GM12878 (cell line): ENCODE results near the gene STAT5B. TPM values are rescaled to one million over a fixed set of nuclear protein-coding genes. Genes with fewer than 3 reads are reported as not detected.

Source experiments
- ATAC-seq: fragments of 200-7000 bp; cut with Tn5 transposase; 3 replicates; pipeline ENCODE4 v1.9.1; 2020; ENCODE audit warnings: mild to moderate bottlenecking, moderate library complexity
- BruUV-seq: library from RNA; stranded (reverse); fragments of 400-500 nt; replicated peaks from 2 replicates; lab custom pipeline; 2021; lab: Mats Ljungman, UMichigan
- CTCF ChIA-PET: fragments of 300-600 bp; sonication (Branson Sonifier 250); formaldehyde crosslinking; extraction: SDS; loops from one replicate; lab custom pipeline; 2021; ENCODE audit warnings: inconsistent platforms; lab: Yijun Ruan, JAX
- POLR2A ChIA-PET: fragments of 350-600 bp; formaldehyde crosslinking; extraction: SDS; loops from one replicate; lab custom pipeline; 2021; ENCODE audit warnings: inconsistent platforms; lab: Charles Lee
- RAD21 ChIA-PET: fragments of 300-600 bp; sonication (Branson Sonifier 250); formaldehyde crosslinking; loops from one replicate; lab custom pipeline; 2023; ENCODE audit warnings: antibody characterized with exemption; ENCODE audit not compliant: unreplicated experiment; lab: Charles Lee
- SMC1A ChIA-PET: fragments of 300-600 bp; sonication (Branson Sonifier 250); formaldehyde crosslinking; loops from one replicate; lab custom pipeline; 2023; ENCODE audit not compliant: unreplicated experiment, uncharacterized antibody; lab: Charles Lee
- DNase-seq: peaks from one replicate; pipeline ENCODE4 v3.0.0-alpha.2; 2011; ENCODE audit warnings: low read depth, low spot score
- FAIRE-seq: peaks from 3 replicates; lab custom pipeline; 2011; peaks lifted over from hg19 to GRCh38; lab: Jason Lieb, UNC
- H2AFZ ChIP-seq: 2 replicates; pipeline ENCODE4 v1.6.0; 2011; ENCODE audit warnings: low read depth, low read length, control low read depth; ENCODE audit not compliant: control insufficient read depth
- H3K27ac ChIP-seq: 2 replicates; pipeline ENCODE4 v1.5.1; 2011; ENCODE audit warnings: control low read depth; ENCODE audit not compliant: control insufficient read depth, insufficient read depth
- H3K27me3 ChIP-seq, 2 experiments: replicated peaks in 1 of 2; 2 replicates each; pipeline versions ENCODE4 v1.6.0 to v1.6.1; 2011; ENCODE audit warnings: low read length in 1 of 2; ENCODE audit not compliant: control insufficient read depth in 2 of 2, insufficient read depth in 2 of 2
- H3K36me3 ChIP-seq, 2 experiments: 2 replicates each; pipeline ENCODE4 v1.5.1; 2011; ENCODE audit warnings: low read length in 1 of 2; ENCODE audit not compliant: control insufficient read depth in 2 of 2, insufficient read depth in 2 of 2
- H3K4me1 ChIP-seq: 2 replicates; pipeline ENCODE4 v1.6.1; 2011; ENCODE audit warnings: mild to moderate bottlenecking, low read length, moderate library complexity, mixed read lengths; ENCODE audit not compliant: control insufficient read depth, insufficient read depth
- H3K4me2 ChIP-seq: 2 replicates; pipeline ENCODE4 v1.6.0; 2011; ENCODE audit warnings: control low read depth; ENCODE audit not compliant: control insufficient read depth, insufficient read depth
- H3K4me3 ChIP-seq: fragments of 200-600 bp; sonication (generic); 2 replicates; pipeline ENCODE4 v1.5.1; 2016
- H3K79me2 ChIP-seq: 2 replicates; pipeline ENCODE4 v1.6.0; 2011; ENCODE audit warnings: low read length; ENCODE audit not compliant: control insufficient read depth, insufficient read depth
- H3K9ac ChIP-seq: 2 replicates; pipeline ENCODE4 v1.8.0; 2011; ENCODE audit warnings: low read length, control low read depth, mixed read lengths; ENCODE audit not compliant: control insufficient read depth, insufficient read depth
- H3K9me3 ChIP-seq: replicated peaks from 3 replicates; pipeline ENCODE4 v1.5.1; 2011; ENCODE audit warnings: mild to moderate bottlenecking, low read length; ENCODE audit not compliant: control insufficient read depth, insufficient read depth
- H4K20me1 ChIP-seq: 2 replicates; pipeline ENCODE4 v1.6.0; 2011; ENCODE audit not compliant: control insufficient read depth, insufficient read depth
- ASH2L ChIP-seq: fragments of 300-600, 200-600 bp; sonication (generic); IDR thresholded peaks from 2 replicates; pipeline ENCODE4 v1.6.1; 2017; ENCODE audit warnings: low read depth, mild to moderate bottlenecking, borderline replicate concordance
- HDAC2 ChIP-seq: fragments of 200-600 bp; sonication (generic); IDR thresholded peaks from 2 replicates; pipeline ENCODE4 v1.6.1; 2017
- RUNX3 ChIP-seq: IDR thresholded peaks from 2 replicates; pipeline ENCODE4 v1.6.1; 2012; ENCODE audit warnings: low read length, inconsistent platforms
- WGBS: methylation state at CpG from one replicate; pipeline ENCODE4 v1.1.6; 2016; ENCODE audit warnings: low lambda C conversion rate; ENCODE audit not compliant: insufficient replicate concordance, insufficient coverage; ENCODE audit errors: missing lambda C conversion rate; 5-methylcytosine and 5-hydroxymethylcytosine counted together
- in situ Hi-C: fragments of 300-500 bp; cut with MboI; formaldehyde crosslinking; loops from 9 replicates; pipeline ENCODE4 v1.14.3; 2018; ENCODE audit warnings: mixed read lengths
- intact Hi-C: fragments of 100-400 bp; cut with micrococcal nuclease; formaldehyde crosslinking; loops from one replicate; pipeline ENCODE4 v1.14.2; 2022; ENCODE audit not compliant: unreplicated experiment
- polyA plus RNA-seq, 11 experiments: library from polyadenylated mRNA; depleted of rRNA in 4 of 11; unstranded in 6 of 11; stranded (reverse) in 5 of 11; fragments of >200 nt; fragmentation: Nextera tagmentation in 4 of 11; fragmentation: Illumina TruSeq in 1 of 11; extraction: Ambion mirVana in 4 of 11; extraction: Trizol in 1 of 11; gene quantifications; 1 replicate in 1 of 11; 2 replicates in 10 of 11; pipeline versions ENCODE4 v1.2.1 to v1.2.3, GENCODE V29; 2011 to 2016; ENCODE audit warnings: inconsistent platforms in 2 of 11, missing spikeins in 2 of 11, low read depth in 1 of 11
- total RNA-seq, 4 experiments: library from RNA; depleted of rRNA in 3 of 4; stranded (reverse); fragments of >200 nt in 3 of 4; fragmentation: Illumina TruSeq in 1 of 4; extraction: Trizol in 1 of 4; gene quantifications; 2 replicates each; pipeline versions ENCODE4 v1.2.1 to v1.2.3, GENCODE V29; 2013 to 2021

STAT5B gene
- total and polyA plus RNA-seq, 10 of the 15 experiments (the other 5 are each of a cell fraction or from before 2014, with no cell fraction given), result 11.0 to 69.6 (median 46.7) TPM

- ATAC-seq (no peak), FAIRE-seq (no peak), DNase-seq (no peak)
- 7% methylated on average over 9 of the region's 9 CpGs for WGBS
- intact Hi-C loops, result loop anchor here (5.0 kb wide), 1 partner anchor 107 kb away; the partner anchor contains the start of gene KCNH4
- H3K4me1 ChIP-seq, result peaks cover 23% of the 10 kb centered on the region
- peaks cover 2 to 8% of the 10 kb centered on the region in 2 experiments; a peak in 2 of 4 replicates for H3K36me3 ChIP-seq
- H3K4me2 ChIP-seq, result peak overlapping the region; percentile 88
- RAD21 ChIA-PET, result interaction anchor here (0.9 to 4.1 kb wide), 11 partner anchors 12 to 117 kb away, joined by 3 to 21 read pairs (median 4); partner anchors contain the start of genes GHDC, KCNH4 and STAT3
- no peak for TF ChIP-seq ASH2L
- no peak for TF ChIP-seq HDAC2
- TF ChIP-seq RUNX3, result peak; percentile 47; the same call in 1 of the 2 replicates
- H3K9me3 ChIP-seq, result no peaks in the 10 kb centered on the region
- no peaks in the 10 kb centered on the region for H3K27me3 ChIP-seq
- SMC1A ChIA-PET, result interaction anchor here (0.7 to 2.9 kb wide), 9 partner anchors 19 to 243 kb away, joined by 3 to 15 read pairs (median 3); no protein-coding TSS in a partner anchor
- H4K20me1 ChIP-seq, result no peaks in the 10 kb centered on the region
- peak overlapping the region; percentile 61; the same call in 1 of the 2 replicates for H2AFZ ChIP-seq
- CTCF ChIA-PET, result interaction anchor here (0.6 to 2.1 kb wide), 7 partner anchors 20 to 133 kb away, joined by 3 to 14 read pairs (median 5); partner anchors contain the start of gene STAT3
- no TSS peak for BruUV-seq
- in situ Hi-C loops, result no loop called here
- H3K9ac ChIP-seq, result peak overlapping the region; percentile 90
- peaks cover 38% of the 10 kb centered on the region for H3K79me2 ChIP-seq
- POLR2A ChIA-PET, result interaction anchor here (0.5 to 3.1 kb wide), 11 partner anchors 12 to 120 kb away, joined by 3 to 9 read pairs (median 4); partner anchors contain the start of genes GHDC and STAT5B
- H3K4me3 ChIP-seq, result peak overlapping the region; percentile 91
- peak overlapping the region; percentile 30; the same call in 1 of the 2 replicates for H3K27ac ChIP-seq
Measured at GRCh38 chr17:42289611-42290181, 13.5 kb upstream of the STAT5B start.
